Measurements from ENCODE around the gene PHC2.
"Not testable (repeated sequence)": the region's sequence is repeated elsewhere in the genome, so short reads cannot be mapped to it uniquely, and the experiment has no call there.

The PHC2 gene

GRCh38 chr1:33314416-33314815 is 116.5 kb downstream of the PHC2 start:
- no peak for DNase-seq (ENCODE audit: low read depth, low spot score)

- no peak for DNase-seq (ENCODE audit: low read depth, low spot score)
Observed at GRCh38 chr1:33312413-33312749, 118.5 kb downstream of the PHC2 start.

GRCh38 chr1:33311706-33312412 is 119.0 kb downstream of the PHC2 start:
- DNase-seq (ENCODE audit: low read depth, low spot score) = no peak

- DNase-seq (ENCODE audit: low read depth, low spot score) = no peak
Observed at GRCh38 chr1:33310702-33311101, 120.2 kb downstream of the PHC2 start.

GRCh38 chr1:33309351-33309750 is 121.5 kb downstream of the PHC2 start:
- DNase-seq (ENCODE audit: low read depth, low spot score) = not testable (repeated sequence)

- no peak for DNase-seq (ENCODE audit: low read depth, low spot score)
Observed at GRCh38 chr1:33307494-33307864, 123.4 kb downstream of the PHC2 start.

GRCh38 chr1:33306653-33307493 is 124.0 kb downstream of the PHC2 start:
- DNase-seq (ENCODE audit: low read depth, low spot score) = no peak

- DNase-seq (ENCODE audit: low read depth, low spot score) = no peak
Observed at GRCh38 chr1:33305816-33306652, 124.9 kb downstream of the PHC2 start.

GRCh38 chr1:33305016-33305415 is 125.9 kb downstream of the PHC2 start:
- DNase-seq (ENCODE audit: low read depth, low spot score) = no peak

GRCh38 chr1:33302325-33302724 is 128.6 kb downstream of the PHC2 start:
- no peak for DNase-seq (ENCODE audit: low read depth, low spot score)

- DNase-seq (ENCODE audit: low read depth, low spot score) = no peak
Observed at GRCh38 chr1:33301273-33301984, 129.5 kb downstream of the PHC2 start.

GRCh38 chr1:33300673-33301072 is 130.2 kb downstream of the PHC2 start:
- no peak for DNase-seq (ENCODE audit: low read depth, low spot score)

GRCh38 chr1:33299461-33300155 is 131.3 kb downstream of the PHC2 start:
- DNase-seq (ENCODE audit: low read depth, low spot score) = no peak

GRCh38 chr1:33298623-33299277 is 132.1 kb downstream of the PHC2 start:
- no peak for DNase-seq (ENCODE audit: low read depth, low spot score)

- DNase-seq (ENCODE audit: low read depth, low spot score) = no peak
Observed at GRCh38 chr1:33297911-33298622, 132.8 kb downstream of the PHC2 start.

- no peak for DNase-seq (ENCODE audit: low read depth, low spot score)
Observed at GRCh38 chr1:33296824-33297223, 134.1 kb downstream of the PHC2 start.

GRCh38 chr1:33296082-33296458 is 134.8 kb downstream of the PHC2 start:
- no peak for DNase-seq (ENCODE audit: low read depth, low spot score)

- DNase-seq (ENCODE audit: low read depth, low spot score) = peak; percentile 56
Observed at GRCh38 chr1:33295450-33296081, 135.3 kb downstream of the PHC2 start.

- DNase-seq (ENCODE audit: low read depth, low spot score) = no peak
Observed at GRCh38 chr1:33295023-33295422, 135.9 kb downstream of the PHC2 start.

Data from smooth muscle cell of the brain vasculature (primary cell).